ENCODE data around the gene ARFGAP2. TPM values are rescaled to one million over a fixed set of nuclear protein-coding genes. Genes with fewer than 3 reads are reported as not detected.
A peak's percentile ranks its signal among the peaks of the same experiment; 100 is the strongest.

ARFGAP2 gene
- total and polyA plus RNA-seq, 2 of the 8 experiments (the other 6 are each of a cell fraction or from before 2014, with no cell fraction given), result 50.2 to 64.0 TPM

GRCh38 chr11:47183031-47183856 lies 6.6 kb upstream of the ARFGAP2 start:
- WGBS, 2 experiments (ENCODE audit: extremely low coverage in 1 of 2, insufficient coverage in 1 of 2, insufficient read length in 1 of 2, insufficient replicate concordance in 2 of 2, low coverage in 1 of 2, low lambda C conversion rate in 2 of 2, missing lambda C conversion rate in 1 of 2), result 93% methylated on average over 25 of the region's 25 CpGs; no CpG with 5 or more reads in 1 of the 2 experiments
- POLR2A ChIA-PET (ENCODE audit: partially characterized antibody), result interaction anchor here (0.6 to 2.4 kb wide), 7 partner anchors 10 to 338 kb away, joined by 3 to 10 read pairs (median 4); partner anchors contain the start of gene DDB2
- TF ChIP-seq HDAC2 (IDR thresholded peaks at IDR 0.05; ENCODE audit: borderline replicate concordance in 1 of 2, low read depth in 2 of 2, low read length in 2 of 2) (no peak), RBBP5 (IDR thresholded peaks at IDR 0.05; ENCODE audit: borderline replicate concordance, low read depth, low read length) (no peak), SUZ12 (IDR thresholded peaks at IDR 0.05; ENCODE audit: low read length) (no peak), TEAD4 (IDR thresholded peaks at IDR 0.05; ENCODE audit: low read depth, low read length) (no peak), EP300 (IDR thresholded peaks at IDR 0.05; ENCODE audit: borderline replicate concordance in 1 of 2, low read depth in 2 of 2, low read length in 2 of 2) (no peak), SP1 (IDR thresholded peaks at IDR 0.05; ENCODE audit: low read depth, low read length) (no peak), KDM4A (IDR thresholded peaks at IDR 0.05; ENCODE audit: low read depth, low read length, severe bottlenecking) (no peak), TBP (IDR thresholded peaks at IDR 0.05; ENCODE audit: low read depth, low read length) (no peak), NANOG (IDR thresholded peaks at IDR 0.05; ENCODE audit: insufficient read depth, low read depth, low read length, poor library complexity, severe bottlenecking) (no peak), SIX5 (IDR thresholded peaks at IDR 0.05; ENCODE audit: low read depth, low read length) (no peak), POU5F1 (IDR thresholded peaks at IDR 0.05; ENCODE audit: low read depth, low read length) (no peak)

More at GRCh38 chr11:47183031-47183856, 6.6 kb upstream of the ARFGAP2 start:
- H2AK5ac ChIP-seq (ENCODE audit: low read depth, low read length), result peak overlapping the region; percentile 28; the same call in 1 of the 2 replicates
- H4K91ac ChIP-seq (replicated peaks; ENCODE audit: insufficient read length, low read length), result no peak overlapping the region
- H3K9me3 ChIP-seq (ENCODE audit: insufficient read depth in 2 of 2, low read depth in 1 of 2, low read length in 1 of 2), result no peaks in the 10 kb centered on the region
- peaks cover 3% of the 10 kb centered on the region; the same call in 1 of the 2 replicates for H3K79me1 ChIP-seq (ENCODE audit: low read depth, low read length)
- H3K56ac ChIP-seq (replicated peaks; ENCODE audit: insufficient read length, low read depth, low read length), result no peak overlapping the region
- CTCF ChIA-PET (ENCODE audit: partially characterized antibody), result interaction anchor here (0.8 to 16.6 kb wide), 8 partner anchors 11 to 266 kb away, joined by 3 to 247 read pairs (median 4); partner anchors contain the start of genes ACP2 and DDB2
- no peak overlapping the region for H2AFZ ChIP-seq (ENCODE audit: low read length)
- H3K9ac ChIP-seq (replicated peaks in 1 of 4; ENCODE audit: extremely low read depth in 1 of 4, low read depth in 3 of 4, low read length in 3 of 4), result no peak overlapping the region
- peaks cover 0 to 7% of the 10 kb centered on the region in 2 experiments for H4K20me1 ChIP-seq (replicated peaks in 1 of 2; ENCODE audit: control insufficient read depth in 1 of 2, insufficient read depth in 2 of 2, low read length in 2 of 2)
- H3K4me2 ChIP-seq (ENCODE audit: insufficient read depth in 1 of 2, low read depth in 2 of 2, low read length in 2 of 2), result no peak overlapping the region
- H3K4me1 ChIP-seq (replicated peaks in 1 of 4; ENCODE audit: control insufficient read depth in 3 of 4, insufficient read depth in 4 of 4, low read length in 3 of 4), result peaks cover 0 to 7% (median 5%) of the 10 kb centered on the region in 4 experiments; a peak in 5 of 7 replicates
- no peak overlapping the region for H2BK20ac ChIP-seq (ENCODE audit: low read length)
- H2BK120ac ChIP-seq (replicated peaks; ENCODE audit: low read depth, low read length), result no peak overlapping the region
- H3K18ac ChIP-seq (ENCODE audit: extremely low read depth, low read length), result no peak overlapping the region
- 0 out of 2 replicates have a peak overlapping the region, but pooled peaks have one; percentile 35 for H2BK5ac ChIP-seq (ENCODE audit: low read depth, low read length)
- peaks cover 0 to 16% of the 10 kb centered on the region in 2 experiments; a peak in 3 of 4 replicates for H3K79me2 ChIP-seq (ENCODE audit: control insufficient read depth in 1 of 2, insufficient read depth in 2 of 2, low read length in 2 of 2)
- peaks cover 12% of the 10 kb centered on the region; the same call in 1 of the 2 replicates for H3K23me2 ChIP-seq (ENCODE audit: low read depth, low read length)
- H2BK12ac ChIP-seq (ENCODE audit: low read depth, low read length), result no peak overlapping the region
- no peak overlapping the region for H3K4ac ChIP-seq (replicated peaks; ENCODE audit: insufficient read length, low read depth, low read length)
- no peak overlapping the region for H3K27ac ChIP-seq (ENCODE audit: low read depth, low read length)
- H2BK15ac ChIP-seq (ENCODE audit: low read length), result no peak overlapping the region
- H4K5ac ChIP-seq (ENCODE audit: insufficient read length, low read depth, low read length), result no peak overlapping the region
- FAIRE-seq, result no peak
- H3K4me3 ChIP-seq (ENCODE audit: extremely low read depth in 1 of 4, insufficient read depth in 2 of 4, low read depth in 3 of 4, low read length in 4 of 4), result no peak overlapping the region
- no peak for DNase-seq (ENCODE audit: low read depth in 1 of 2, low spot score in 2 of 2)
- H3K23ac ChIP-seq (ENCODE audit: insufficient read length), result no peak overlapping the region
- peaks cover 0 to 6% (median 0%) of the 10 kb centered on the region in 4 experiments; a peak in 3 of 7 replicates for H3K27me3 ChIP-seq (replicated peaks in 1 of 4; ENCODE audit: control insufficient read depth in 3 of 4, extremely low read depth in 1 of 4, insufficient read depth in 3 of 4, low read length in 3 of 4)
- H3K14ac ChIP-seq (ENCODE audit: insufficient read length), result no peak overlapping the region
- H3K36me3 ChIP-seq (ENCODE audit: control insufficient read depth in 2 of 4, insufficient read depth in 4 of 4, low read length in 3 of 4), result peaks cover 3 to 12% (median 8%) of the 10 kb centered on the region in 4 experiments; a peak in 6 of 8 replicates
- H4K8ac ChIP-seq (ENCODE audit: extremely low read depth, insufficient read depth, low read length), result 0 out of 2 replicates have a peak overlapping the region, but pooled peaks have one; percentile 31
